Measurements from ENCODE around the gene FAM120A.

GRCh38 chr9:93435386-93435785 is 16.1 kb upstream of the FAM120A start:
- TF ChIP-seq TAF1 (IDR thresholded peaks at IDR 0.05; ENCODE audit: borderline replicate concordance, insufficient read depth, low read length) (no peak), POLR2AphosphoS5 (IDR thresholded peaks at IDR 0.05; ENCODE audit: low read depth, low read length) (no peak), REST (IDR thresholded peaks at IDR 0.05; ENCODE audit: insufficient read depth in 1 of 2, low read depth in 2 of 2, low read length in 2 of 2) (no peak), SIN3A (IDR thresholded peaks at IDR 0.05; ENCODE audit: borderline replicate concordance, insufficient read depth, low read length) (no peak)

Data from PFSK-1 (cell line).